Activated B cell treated with CpG ODN at 0.5 μM for 24 hours (primary cell): ENCODE measurements around the gene KCNAB2. TPM values are rescaled to one million over a fixed set of nuclear protein-coding genes. Genes with fewer than 3 reads are reported as not detected.

Source experiments
- ATAC-seq: fragments of 200-7000 bp; cut with Tn5 transposase; one replicate; pipeline ENCODE4 v1.10.0; 2021; ENCODE audit warnings: low read depth, mild to moderate bottlenecking, moderate library complexity
- CTCF ChIA-PET: fragments of 350-600 bp; sonication (Branson Sonifier 250); formaldehyde crosslinking; loops from one replicate; lab custom pipeline; 2021; ENCODE audit warnings: antibody characterized with exemption; lab: Charles Lee
- POLR2A ChIA-PET: fragments of 350-600 bp; sonication (Branson Sonifier 250); formaldehyde crosslinking; loops from one replicate; lab custom pipeline; 2021; ENCODE audit warnings: antibody characterized with exemption; lab: Charles Lee
- DNase-seq: peaks from one replicate; pipeline ENCODE4 v3.0.0; 2022
- H3K27ac Mint-ChIP-seq: one replicate; pipeline ENCODE4 v1.8.0; 2020; ENCODE audit warnings: mixed read lengths
- H3K27me3 Mint-ChIP-seq: one replicate; pipeline ENCODE4 v1.8.0; 2021; ENCODE audit warnings: mixed read lengths
- H3K36me3 Mint-ChIP-seq: one replicate; pipeline ENCODE4 v1.8.0; 2021; ENCODE audit warnings: low read depth, mixed read lengths
- H3K4me1 Mint-ChIP-seq: one replicate; pipeline ENCODE4 v1.8.0; 2021; ENCODE audit warnings: mixed read lengths
- H3K4me3 Mint-ChIP-seq: one replicate; pipeline ENCODE4 v1.8.0; 2020; ENCODE audit warnings: mild to moderate bottlenecking, mixed read lengths
- H3K9me3 Mint-ChIP-seq: one replicate; pipeline ENCODE4 v1.8.0; 2020; ENCODE audit warnings: mixed read lengths
- CTCF ChIP-seq: fragments of 200-600 bp; IDR thresholded peaks from one replicate; pipeline ENCODE4 v1.8.0; 2022; ENCODE audit warnings: antibody characterized with exemption, mild to moderate bottlenecking
- intact Hi-C: fragments of 100-400 bp; cut with micrococcal nuclease; formaldehyde crosslinking; loops from one replicate; pipeline ENCODE4 v1.15.1; 2024
- total RNA-seq: library from RNA; stranded (reverse); gene quantifications from 2 replicates; pipeline ENCODE4 v1.2.3, GENCODE V29; 2022

The KCNAB2 gene
- total RNA-seq, 1 donor from 2014 or later = 121 TPM

- Mint-ChIP-seq H3K4me3 (no peak overlapping the region), H3K9me3 (no peaks in the 10 kb centered on the region), H3K27me3 (no peaks in the 10 kb centered on the region), H3K27ac (no peak overlapping the region), H3K36me3 (peaks cover 8% of the 10 kb centered on the region), H3K4me1 (peaks cover 11% of the 10 kb centered on the region)
- DNase-seq (no peak), ATAC-seq (no peak)
- CTCF ChIA-PET = no interaction called here
- no peak for TF ChIP-seq CTCF
- POLR2A ChIA-PET = no interaction called here
- intact Hi-C loops = no loop called here
Measured at GRCh38 chr1:6003568-6004411, 41.9 kb upstream of the KCNAB2 start.

- DNase-seq = no peak
- intact Hi-C loops = no loop called here
- no peak overlapping the region for H3K27ac Mint-ChIP-seq
- H3K4me1 Mint-ChIP-seq = peaks cover 11% of the 10 kb centered on the region
- CTCF ChIA-PET = no interaction called here
- no peaks in the 10 kb centered on the region for H3K9me3 Mint-ChIP-seq
- H3K4me3 Mint-ChIP-seq = no peak overlapping the region
- H3K36me3 Mint-ChIP-seq = peaks cover 8% of the 10 kb centered on the region
- POLR2A ChIA-PET = no interaction called here
- no peak for TF ChIP-seq CTCF
- no peak for ATAC-seq
- H3K27me3 Mint-ChIP-seq = no peaks in the 10 kb centered on the region
Measured at GRCh38 chr1:6004412-6005123, 41.1 kb upstream of the KCNAB2 start.

GRCh38 chr1:6005276-6005917 is 40.3 kb upstream of the KCNAB2 start:
- Mint-ChIP-seq H3K4me3 (no peak overlapping the region), H3K9me3 (no peaks in the 10 kb centered on the region), H3K36me3 (peaks cover 8% of the 10 kb centered on the region), H3K4me1 (peaks cover 9% of the 10 kb centered on the region), H3K27ac (no peak overlapping the region), H3K27me3 (no peaks in the 10 kb centered on the region)
- ATAC-seq (no peak), DNase-seq (no peak)
- ChIA-PET CTCF (no interaction called here), POLR2A (interaction anchor here (0.5 kb wide), 1 partner anchor 21 kb away, joined by 3 read pairs; no protein-coding TSS in a partner anchor)
- TF ChIP-seq CTCF = no peak
- intact Hi-C loops = no loop called here

- H3K9me3 Mint-ChIP-seq = no peaks in the 10 kb centered on the region
- no peaks in the 10 kb centered on the region for H3K27me3 Mint-ChIP-seq
- H3K27ac Mint-ChIP-seq = no peak overlapping the region
- intact Hi-C loops = no loop called here
- POLR2A ChIA-PET = no interaction called here
- peaks cover 8% of the 10 kb centered on the region for H3K36me3 Mint-ChIP-seq
- no peak for TF ChIP-seq CTCF
- peaks cover 11% of the 10 kb centered on the region for H3K4me1 Mint-ChIP-seq
- CTCF ChIA-PET = no interaction called here
- DNase-seq (no peak), ATAC-seq (no peak)
- H3K4me3 Mint-ChIP-seq = no peak overlapping the region
Measured at GRCh38 chr1:6006882-6007281, 38.8 kb upstream of the KCNAB2 start.
